Right lobe of liver (tissue), 6 donors: ENCODE results near the gene ZBED2. TPM values are rescaled to one million over a fixed set of nuclear protein-coding genes. Genes with fewer than 3 reads are reported as not detected.

Experiments
- ATAC-seq, 4 donors: fragments of 200-7000 bp; cut with Tn5 transposase; one replicate each; pipeline ENCODE4 v1.9.1; 2020; ENCODE audit warnings: mild to moderate bottlenecking in 4 of 4, moderate library complexity in 4 of 4
- DNase-seq, 3 donors: peaks; one replicate each; pipeline ENCODE4 v3.0.0-alpha.2; 2020
- H3K27ac ChIP-seq, 3 donors: fragments of 200-600 bp; one replicate each; pipeline ENCODE4 v1.8.0; 2022
- H3K27me3 ChIP-seq, 2 donors: fragments of 200-600 bp; one replicate each; pipeline ENCODE4 v1.8.0; 2022
- H3K36me3 ChIP-seq, 4 donors: fragments of 200-600 bp; sonication (generic) in 1 of 4; one replicate each; pipeline versions ENCODE4 v1.5.1 to v1.8.0; 2017 to 2022; ENCODE audit warnings: control low read depth in 1 of 4
- H3K4me1 ChIP-seq, 4 donors: fragments of 200-600 bp; sonication (generic) in 1 of 4; one replicate each; pipeline versions ENCODE4 v1.5.1 to v1.8.0; 2017 to 2022; ENCODE audit warnings: control low read depth in 1 of 4
- H3K4me3 ChIP-seq, 3 donors: fragments of 200-600 bp; one replicate each; pipeline ENCODE4 v1.8.0; 2022
- H3K9me3 ChIP-seq, 4 donors: fragments of 200-600 bp; sonication (generic) in 1 of 4; one replicate each; pipeline versions ENCODE4 v1.5.1 to v1.8.0; 2017 to 2022; ENCODE audit warnings: control low read depth in 1 of 4
- POLR2A ChIP-seq: fragments of 450-650 bp; IDR thresholded peaks from one replicate; pipeline ENCODE4 v1.6.1; 2017; ENCODE audit warnings: antibody characterized with exemption, mild to moderate bottlenecking
- WGBS: methylation state at CpG from one replicate; pipeline ENCODE4 v1.1.6; 2018; ENCODE audit warnings: low coverage, low lambda C conversion rate; ENCODE audit not compliant: insufficient coverage; ENCODE audit errors: missing lambda C conversion rate; 5-methylcytosine and 5-hydroxymethylcytosine counted together
- intact Hi-C, 2 donors: fragments of 100-400 bp; cut with DNase I; formaldehyde crosslinking; loops; one replicate each; pipeline versions ENCODE4 v1.11.2 to v1.14.1; 2022
- total RNA-seq, 6 experiments: library from RNA; depleted of rRNA in 2 of 6; stranded (reverse); fragments of >200 nt in 2 of 6; fragmentation: NEBNext Ultra II Directional in 3 of 6; extraction: Animal tissue kit (Norgen Biotek cat#: 25700) in 3 of 6; gene quantifications; one replicate each; pipeline versions ENCODE4 v1.1.0 to v1.2.4, GENCODE V29; 2016 to 2023
- TF ChIP-seq, protein P1 (sequence below), 4 donors: fragments of 200-600 bp in 3 of 4; fragments of 450-650 bp in 1 of 4; IDR thresholded peaks; one replicate each; pipeline versions ENCODE4 v1.5.1 to v1.8.0; 2016 to 2022; ENCODE audit warnings: antibody characterized with exemption in 4 of 4, mild to moderate bottlenecking in 2 of 4
- donor health status: DM: no; HTN: yes; CAD: no.
- donor health status: DM: no; HTN: no; CAD: no.
- donor health status: DM: no; HTN: no; CAD: no.
- donor health status: DM: no; HTN: yes; CAD: no.
- donor health status: DM: no; HTN: yes; CAD: no.

The ZBED2 gene
- total RNA-seq, 6 experiments from 2014 or later, result not detected

DNA sequence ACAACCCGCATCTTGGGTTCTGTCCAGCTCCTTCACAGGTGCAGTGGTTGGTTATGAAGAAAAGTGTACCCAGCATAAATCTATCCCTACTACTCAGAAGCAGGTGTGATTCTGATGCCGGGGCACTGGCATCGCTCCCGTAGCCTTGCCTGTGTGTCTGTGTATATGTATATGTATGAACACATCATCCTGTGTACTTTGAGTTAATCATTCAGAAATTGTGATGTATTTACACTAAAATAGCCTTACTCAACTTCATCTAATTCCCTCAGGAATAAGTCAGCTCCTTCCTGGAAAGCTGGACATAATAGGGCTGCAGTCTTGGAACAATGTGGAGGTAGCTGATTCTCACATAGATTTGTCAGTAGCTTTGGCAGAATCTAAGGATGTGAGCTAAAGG, 6.7 kb upstream of the ZBED2 start:
- ATAC-seq (no peak), DNase-seq (no peak)
- Histone ChIP-seq H3K9me3 (no peaks in the 10 kb centered on the region), H3K36me3 (no peaks in the 10 kb centered on the region), H3K4me3 (no peak overlapping the region), H3K27me3 (no peaks in the 10 kb centered on the region), H3K4me1 (no peaks in the 10 kb centered on the region), H3K27ac (no peak overlapping the region)
- WGBS, result 63% methylated on average over 4 of the region's 4 CpGs
- intact Hi-C loops, result no loop called here
- TF ChIP-seq, protein P1, sequence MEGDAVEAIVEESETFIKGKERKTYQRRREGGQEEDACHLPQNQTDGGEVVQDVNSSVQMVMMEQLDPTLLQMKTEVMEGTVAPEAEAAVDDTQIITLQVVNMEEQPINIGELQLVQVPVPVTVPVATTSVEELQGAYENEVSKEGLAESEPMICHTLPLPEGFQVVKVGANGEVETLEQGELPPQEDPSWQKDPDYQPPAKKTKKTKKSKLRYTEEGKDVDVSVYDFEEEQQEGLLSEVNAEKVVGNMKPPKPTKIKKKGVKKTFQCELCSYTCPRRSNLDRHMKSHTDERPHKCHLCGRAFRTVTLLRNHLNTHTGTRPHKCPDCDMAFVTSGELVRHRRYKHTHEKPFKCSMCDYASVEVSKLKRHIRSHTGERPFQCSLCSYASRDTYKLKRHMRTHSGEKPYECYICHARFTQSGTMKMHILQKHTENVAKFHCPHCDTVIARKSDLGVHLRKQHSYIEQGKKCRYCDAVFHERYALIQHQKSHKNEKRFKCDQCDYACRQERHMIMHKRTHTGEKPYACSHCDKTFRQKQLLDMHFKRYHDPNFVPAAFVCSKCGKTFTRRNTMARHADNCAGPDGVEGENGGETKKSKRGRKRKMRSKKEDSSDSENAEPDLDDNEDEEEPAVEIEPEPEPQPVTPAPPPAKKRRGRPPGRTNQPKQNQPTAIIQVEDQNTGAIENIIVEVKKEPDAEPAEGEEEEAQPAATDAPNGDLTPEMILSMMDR (IDR thresholded peaks at IDR 0.05), result no peak
- no peak for TF ChIP-seq POLR2A

DNA sequence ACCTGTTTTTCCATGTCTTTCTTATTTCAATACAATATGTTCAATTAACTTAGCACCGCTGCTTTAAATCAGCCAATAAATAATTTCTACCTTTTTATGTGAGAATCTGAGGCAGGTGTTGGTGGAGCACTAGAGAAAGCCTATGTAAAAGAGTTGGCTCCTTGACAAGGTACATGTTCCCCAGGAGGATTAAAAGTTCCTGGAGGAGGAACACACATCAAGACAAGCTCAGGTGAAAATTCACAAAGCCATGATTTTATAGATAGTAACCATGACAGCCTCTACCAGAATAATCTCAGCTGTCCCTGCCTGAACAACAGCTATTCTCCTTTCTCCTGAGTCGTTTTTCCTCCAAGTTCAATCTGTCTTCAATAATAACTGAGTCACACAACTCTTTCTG, 3.4 kb upstream of the ZBED2 start:
- TF ChIP-seq, protein P1 (IDR thresholded peaks at IDR 0.05), result no peak
- TF ChIP-seq POLR2A, result no peak
- Histone ChIP-seq H3K4me3 (no peak overlapping the region), H3K36me3 (no peaks in the 10 kb centered on the region), H3K27ac (no peak overlapping the region), H3K4me1 (no peaks in the 10 kb centered on the region), H3K9me3 (no peaks in the 10 kb centered on the region), H3K27me3 (no peaks in the 10 kb centered on the region)
- no peak for DNase-seq
- intact Hi-C loops, result no loop called here
- ATAC-seq, result no peak
- 56% methylated on average over 2 of the region's 2 CpGs for WGBS

DNA sequence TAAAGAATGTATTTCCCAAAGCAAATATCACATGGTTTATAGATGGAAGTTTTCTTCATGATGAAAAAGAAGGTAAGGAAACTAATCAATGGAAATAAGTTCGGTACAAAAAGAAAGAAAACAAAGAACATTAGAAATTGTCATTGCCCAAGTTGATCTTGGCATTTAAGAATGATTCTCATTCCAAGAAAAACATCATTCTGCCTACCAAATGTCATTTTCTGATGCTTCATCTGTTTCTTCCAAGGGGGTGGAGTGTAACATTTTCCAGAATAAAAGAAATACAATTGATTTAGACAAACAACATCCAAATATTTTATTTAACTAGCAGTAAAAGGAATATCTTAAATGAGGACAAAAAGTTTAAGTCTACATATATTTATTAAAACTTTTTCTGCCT, 3.0 kb upstream of the ZBED2 start:
- WGBS, result 19% methylated on average over 1 of the region's 1 CpG
- no peak for ATAC-seq
- Histone ChIP-seq H3K9me3 (no peaks in the 10 kb centered on the region), H3K36me3 (no peaks in the 10 kb centered on the region), H3K27me3 (no peaks in the 10 kb centered on the region), H3K27ac (no peak overlapping the region), H3K4me3 (no peak overlapping the region), H3K4me1 (no peaks in the 10 kb centered on the region)
- DNase-seq, result no peak
- TF ChIP-seq, protein P1 (IDR thresholded peaks at IDR 0.05), result no peak
- no peak for TF ChIP-seq POLR2A
- intact Hi-C loops, result no loop called here

DNA sequence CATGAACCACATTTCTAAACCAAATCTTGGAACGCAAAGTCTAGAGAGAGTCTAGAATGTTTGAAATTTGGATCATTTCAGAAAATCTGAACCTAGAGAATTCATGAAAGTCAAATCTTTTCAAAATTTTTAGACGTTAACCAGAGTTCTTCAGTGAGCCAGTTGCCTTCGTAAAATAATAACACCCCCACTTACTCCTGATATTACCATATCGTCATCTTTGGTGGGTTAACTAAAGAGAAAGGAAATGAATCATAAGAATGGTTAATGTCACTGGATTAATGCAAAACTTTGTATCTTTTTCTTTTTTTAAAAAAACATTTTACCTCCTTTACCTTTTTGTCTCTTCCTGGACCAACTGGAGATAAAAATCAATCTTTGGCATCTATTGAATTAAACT, 1.2 kb upstream of the ZBED2 start:
- Histone ChIP-seq H3K27ac (no peak overlapping the region), H3K4me3 (no peak overlapping the region), H3K4me1 (no peaks in the 10 kb centered on the region), H3K9me3 (no peaks in the 10 kb centered on the region), H3K27me3 (no peaks in the 10 kb centered on the region), H3K36me3 (no peaks in the 10 kb centered on the region)
- no peak for TF ChIP-seq POLR2A
- TF ChIP-seq, protein P1 (IDR thresholded peaks at IDR 0.05), result no peak
- intact Hi-C loops, result no loop called here
- 58% methylated on average over 4 of the region's 4 CpGs for WGBS
- ATAC-seq, result no peak
- no peak for DNase-seq

DNA sequence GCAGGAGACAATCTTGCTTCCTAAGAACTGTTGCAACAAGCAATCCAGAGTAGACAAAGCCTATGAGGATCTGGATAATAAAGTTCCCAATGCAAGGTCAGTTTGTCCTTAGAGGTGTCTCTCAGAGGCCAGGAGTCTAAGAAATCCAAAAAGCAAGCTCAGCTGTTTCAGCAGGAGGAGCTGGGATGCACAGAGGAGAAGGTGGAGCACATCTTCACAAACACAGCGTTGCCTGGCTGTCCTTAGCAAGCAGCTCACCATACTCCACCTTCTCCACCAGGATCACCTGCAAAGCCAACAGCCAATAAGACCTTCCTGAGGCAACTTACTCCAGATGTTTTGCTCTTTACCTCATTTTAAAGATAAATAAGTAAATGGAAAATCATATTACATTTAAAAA, 365 bp downstream of the ZBED2 start:
- Histone ChIP-seq H3K27me3 (no peaks in the 10 kb centered on the region), H3K4me3 (no peak overlapping the region), H3K9me3 (no peaks in the 10 kb centered on the region), H3K4me1 (no peaks in the 10 kb centered on the region), H3K36me3 (no peaks in the 10 kb centered on the region), H3K27ac (no peak overlapping the region)
- ATAC-seq (no peak), DNase-seq (no peak)
- no peak for TF ChIP-seq POLR2A
- TF ChIP-seq, protein P1 (IDR thresholded peaks at IDR 0.05), result no peak
- intact Hi-C loops, result no loop called here
- WGBS, result no CpG with 5 or more reads among the region's 1 CpG
